Endometrium (tissue), 2 donors: Measurements from ENCODE around the gene AQP6.

Experiments used
- FAIRE-seq: peaks from 2 replicates; lab custom pipeline; 2012; peaks lifted over from hg19 to GRCh38; lab: Jason Lieb, UNC
- donor health status: control.
- donor health status: control.

AQP6 gene, protein sequence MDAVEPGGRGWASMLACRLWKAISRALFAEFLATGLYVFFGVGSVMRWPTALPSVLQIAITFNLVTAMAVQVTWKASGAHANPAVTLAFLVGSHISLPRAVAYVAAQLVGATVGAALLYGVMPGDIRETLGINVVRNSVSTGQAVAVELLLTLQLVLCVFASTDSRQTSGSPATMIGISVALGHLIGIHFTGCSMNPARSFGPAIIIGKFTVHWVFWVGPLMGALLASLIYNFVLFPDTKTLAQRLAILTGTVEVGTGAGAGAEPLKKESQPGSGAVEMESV

DNA sequence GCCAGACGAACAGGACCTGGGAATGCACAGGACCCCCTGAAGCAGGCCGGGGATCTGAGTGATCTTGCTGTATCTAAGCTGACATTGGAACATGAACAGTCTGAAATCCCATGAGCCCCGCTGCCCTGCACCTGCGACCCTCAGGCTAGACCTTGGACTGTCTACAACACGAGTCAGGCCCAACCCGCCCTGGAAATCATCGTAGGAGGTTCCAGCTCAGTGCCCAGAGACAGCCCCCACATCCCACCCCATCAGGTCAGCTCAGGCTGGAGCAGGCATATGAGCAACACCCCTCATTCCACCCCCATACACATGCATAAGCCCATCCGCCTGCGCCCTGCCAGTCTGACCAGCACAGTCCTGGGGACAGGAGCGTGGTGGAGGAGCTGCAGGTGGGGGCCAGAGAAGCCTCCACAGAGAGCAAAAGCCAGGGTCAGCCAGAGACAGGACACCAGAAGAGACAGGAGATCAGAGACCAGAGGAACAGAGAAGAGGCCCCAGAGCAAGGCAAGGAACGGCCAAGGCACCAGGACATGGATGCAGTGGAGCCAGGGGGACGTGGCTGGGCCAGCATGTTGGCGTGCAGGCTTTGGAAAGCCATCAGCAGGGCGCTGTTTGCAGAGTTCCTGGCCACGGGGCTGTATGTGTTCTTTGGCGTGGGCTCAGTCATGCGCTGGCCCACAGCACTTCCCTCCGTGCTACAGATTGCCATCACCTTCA is at the start of gene AQP6:
AQP6 (plus strand) TSS at position 307 of the 720 bp plus-strand sequence; CDS start at position 534, 227 bp downstream.
- no peak for FAIRE-seq

- FAIRE-seq, result no peak
Measured at GRCh38 chr12:49923035-49923644, 49.6 kb upstream of the AQP6 start.

- no peak for FAIRE-seq
Measured at GRCh38 chr12:49923880-49924556, 48.7 kb upstream of the AQP6 start.

GRCh38 chr12:49924628-49925246 is 48.0 kb upstream of the AQP6 start:
- FAIRE-seq, result no peak

GRCh38 chr12:49925433-49926204 is 47.1 kb upstream of the AQP6 start:
- FAIRE-seq, result no peak

- FAIRE-seq, result no peak
Measured at GRCh38 chr12:49928471-49928870, 44.3 kb upstream of the AQP6 start.

DNA sequence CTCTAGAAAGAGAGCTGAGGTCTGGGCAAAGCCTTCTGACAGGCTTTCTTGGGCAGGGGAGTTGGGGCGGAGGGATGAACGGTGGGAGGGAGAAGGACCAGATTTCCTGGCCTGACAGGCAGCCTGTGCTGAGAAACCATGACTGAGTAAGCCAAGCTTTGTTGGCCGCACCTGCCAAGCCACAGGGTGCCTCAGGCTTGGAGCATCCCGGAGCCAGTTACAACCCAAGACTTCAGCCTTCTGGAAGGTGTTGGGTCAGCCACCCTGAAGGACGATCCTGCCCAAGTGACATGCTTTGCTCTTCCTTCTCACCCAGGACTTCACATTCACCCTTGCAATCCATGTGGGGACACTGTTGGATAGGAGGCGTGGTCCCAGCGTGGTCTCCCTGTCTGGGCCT is 43.2 kb upstream of the AQP6 start:
- no peak for FAIRE-seq

DNA sequence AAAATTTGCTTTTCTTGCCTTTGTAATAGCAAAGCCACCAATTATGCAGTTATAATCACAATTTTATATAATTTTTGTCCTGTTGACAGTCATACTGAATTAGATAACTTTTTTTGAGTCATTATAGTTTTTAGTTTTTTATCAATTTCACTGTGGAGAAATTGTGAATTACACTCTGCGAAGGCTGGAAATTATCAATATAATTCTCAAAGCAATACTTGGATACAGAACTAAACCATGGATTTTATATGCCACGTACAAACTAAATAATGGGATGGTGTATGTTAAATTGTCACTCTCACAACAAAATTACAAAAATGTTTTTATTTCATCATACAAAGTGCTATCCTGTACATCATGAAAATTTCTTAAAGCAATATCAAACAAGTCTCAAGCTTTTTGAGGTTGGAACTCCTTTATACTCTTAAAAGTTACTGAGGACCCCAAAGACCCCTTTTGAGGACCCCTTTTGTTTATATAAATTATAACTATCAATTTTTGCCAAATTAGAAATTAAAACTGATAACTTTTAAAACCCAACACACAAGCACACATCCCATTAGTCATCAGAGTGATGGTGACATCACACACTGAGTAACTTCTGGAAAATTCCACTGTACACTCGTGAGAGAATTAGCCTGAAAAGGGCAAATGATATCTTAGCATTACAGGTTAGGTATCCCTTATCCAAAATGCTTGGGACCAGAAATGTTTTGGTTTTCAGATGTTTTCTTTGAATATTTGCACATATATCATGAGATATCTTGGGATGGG is 42.0 kb upstream of the AQP6 start:
- no peak for FAIRE-seq

DNA sequence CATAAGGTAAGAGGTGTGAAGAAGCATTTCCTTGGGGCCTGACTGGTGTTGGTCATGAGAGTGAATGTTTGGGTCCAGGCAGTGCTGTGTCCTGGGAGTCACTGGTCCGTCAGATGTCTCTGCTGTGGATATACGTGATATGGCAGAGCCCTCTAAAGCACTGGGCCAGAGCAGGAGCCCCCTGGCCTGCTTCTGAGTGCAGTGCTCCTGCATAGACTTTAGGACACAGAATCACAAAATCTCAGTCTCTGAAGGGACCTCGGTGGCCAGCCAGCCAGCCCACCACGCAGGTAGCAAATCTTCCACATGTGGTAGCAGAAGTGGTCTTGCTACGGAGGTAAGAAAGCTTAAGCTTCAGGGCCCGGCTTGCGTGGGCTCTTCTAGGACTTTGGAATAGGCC is 40.7 kb upstream of the AQP6 start:
- FAIRE-seq, result no peak

GRCh38 chr12:49932533-49933130 is 40.1 kb upstream of the AQP6 start:
- FAIRE-seq, result no peak

DNA sequence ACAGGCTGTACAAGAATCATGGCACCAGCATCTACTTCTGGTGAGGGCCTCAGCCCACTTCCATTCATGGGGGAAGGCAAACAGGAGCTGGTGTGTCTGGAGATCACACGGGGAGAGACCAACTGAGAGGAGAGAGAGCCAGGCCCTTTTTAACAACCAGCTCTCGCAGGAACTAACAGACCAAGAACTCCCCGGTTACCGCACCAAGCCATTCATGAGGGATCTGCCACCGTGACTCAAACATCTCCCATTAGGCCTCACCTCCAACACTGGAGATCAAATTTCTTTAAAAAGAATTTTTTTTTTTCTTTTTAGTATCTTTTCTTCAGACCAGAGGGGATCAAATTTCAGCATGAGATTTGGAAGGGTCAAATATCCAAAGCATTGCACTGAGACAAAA is 39.0 kb upstream of the AQP6 start:
- no peak for FAIRE-seq

- no peak for FAIRE-seq
Measured at GRCh38 chr12:49934505-49934904, 38.2 kb upstream of the AQP6 start.

- no peak for FAIRE-seq
Measured at GRCh38 chr12:49936925-49937324, 35.8 kb upstream of the AQP6 start.

- FAIRE-seq, result no peak
Measured at GRCh38 chr12:49937639-49938300, 35.0 kb upstream of the AQP6 start.

- FAIRE-seq, result no peak
Measured at GRCh38 chr12:49939307-49939706, 33.4 kb upstream of the AQP6 start.

DNA sequence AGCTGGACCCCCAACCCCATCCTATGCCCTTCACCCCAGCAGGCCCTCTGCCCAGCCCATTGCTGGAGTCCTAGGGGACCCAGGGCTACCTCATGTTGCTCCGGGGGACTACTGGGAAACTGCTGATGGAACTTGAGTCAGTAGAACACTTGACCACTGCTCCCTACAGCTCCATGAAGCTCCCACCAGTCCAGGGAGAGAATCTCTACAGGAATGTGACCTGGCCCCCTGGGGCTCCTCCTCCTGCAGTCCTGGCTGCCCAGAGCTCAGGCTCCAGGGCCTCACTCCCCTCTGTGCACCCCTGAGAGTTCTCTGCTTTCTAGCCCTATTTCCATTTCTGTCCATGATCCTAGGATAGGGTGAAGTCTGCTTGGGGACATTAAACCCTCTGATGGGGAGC is 33.0 kb upstream of the AQP6 start:
- FAIRE-seq, result no peak

DNA sequence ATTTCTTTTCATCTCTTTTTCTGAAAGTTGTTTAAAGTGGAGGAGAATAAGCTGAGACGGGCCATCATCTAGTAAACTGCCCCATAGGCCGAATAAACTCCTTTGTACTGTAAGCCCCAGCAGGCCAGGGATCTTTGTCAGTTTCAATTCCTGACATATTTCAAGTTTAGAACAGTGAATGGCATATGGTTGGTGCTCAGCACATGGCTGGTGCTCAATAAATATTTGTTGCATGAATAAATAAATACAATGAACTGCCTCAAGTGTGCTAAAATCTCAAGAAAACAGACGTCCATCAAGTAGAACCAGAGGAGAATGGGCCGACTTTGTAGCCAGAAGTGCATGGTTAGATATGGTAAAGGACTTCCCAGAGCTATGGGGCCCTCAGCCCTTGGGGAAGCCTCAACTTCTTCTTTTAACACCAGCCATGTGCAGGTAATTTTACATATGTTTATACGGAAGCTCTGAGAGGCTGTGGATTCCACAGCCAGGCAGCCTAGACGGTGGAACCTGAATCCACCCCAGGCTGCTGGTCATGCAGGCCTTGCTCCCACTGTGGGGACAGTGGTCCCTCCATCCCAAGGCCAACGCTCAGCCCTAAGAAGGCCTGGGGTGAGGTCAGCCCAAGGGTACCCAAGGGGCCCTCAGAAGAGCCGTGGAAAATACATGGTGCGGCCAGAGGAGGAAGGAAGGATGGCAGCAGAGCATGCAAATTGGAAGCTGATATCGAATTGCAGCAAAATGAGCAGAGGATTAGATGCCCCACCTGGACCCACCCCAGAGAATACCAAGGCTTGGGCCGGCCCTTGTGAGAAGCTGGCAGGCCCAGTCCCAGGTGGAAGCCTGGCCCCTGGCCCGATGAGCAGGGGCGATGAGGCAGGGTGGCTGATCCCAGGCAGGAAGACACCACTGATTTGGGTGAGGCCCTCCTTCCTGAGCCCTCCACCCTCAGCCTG is 30.9 kb upstream of the AQP6 start:
- FAIRE-seq, result no peak

DNA sequence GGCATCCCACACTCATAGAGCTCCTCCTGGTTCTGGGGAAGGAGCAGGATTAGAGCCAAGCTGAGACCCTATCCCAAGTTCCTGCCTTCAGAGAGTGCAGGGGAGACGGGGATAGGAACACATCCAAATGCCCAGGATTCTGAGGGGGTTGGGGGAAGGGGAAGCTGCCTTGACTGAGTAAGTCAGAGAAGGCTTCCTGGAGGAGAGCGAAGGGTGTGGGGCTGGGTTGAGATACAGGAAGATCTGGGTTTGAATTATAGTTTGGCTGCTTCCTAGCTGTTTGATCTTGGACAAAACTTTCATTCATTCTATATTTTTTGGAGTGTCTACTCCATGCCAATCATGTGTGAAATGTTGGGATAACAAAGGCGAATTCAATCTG is 30.2 kb upstream of the AQP6 start:
- no peak for FAIRE-seq
